ENCODE results near the gene PGF.

Gene PGF

GRCh38 chr14:74891870-74892269, 63.5 kb downstream of the PGF start:
- DNase-seq: no peak
